ENCODE measurements around the gene TLX3.

DNA sequence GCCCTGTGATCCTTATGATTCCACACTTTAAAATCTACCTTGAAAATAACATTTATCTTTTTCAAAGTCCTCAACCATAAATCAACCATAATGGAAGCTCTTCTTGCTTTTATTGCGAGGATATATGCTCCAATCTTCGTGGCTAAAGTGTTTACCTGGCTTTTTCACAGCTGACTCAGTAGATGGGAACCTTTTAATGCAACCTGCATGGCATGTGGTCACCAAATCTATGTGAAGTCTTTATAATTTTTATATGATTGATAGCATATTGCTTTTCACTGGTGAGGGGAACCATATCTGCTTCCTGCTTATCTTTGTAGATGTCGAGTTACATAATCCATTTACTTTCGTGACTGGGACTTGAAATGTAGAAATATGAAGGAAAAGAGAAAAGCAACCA lies 47.1 kb upstream of the TLX3 start:
- TF ChIP-seq CTCF (IDR thresholded peaks at IDR 0.05) (no peak), EZH2phosphoT487 (IDR thresholded peaks at IDR 0.05) (no peak), EZH2 (IDR thresholded peaks at IDR 0.05) (no peak)
